Skeletal muscle tissue (tissue), 4 donors: ENCODE results near the gene PRKACA. TPM values are rescaled to one million over a fixed set of nuclear protein-coding genes. Genes with fewer than 3 reads are reported as not detected.
A peak's percentile ranks its signal among the peaks of the same experiment; 100 is the strongest.

Source experiments
- H3K27ac ChIP-seq: one replicate; pipeline ENCODE4 v1.7.0; 2013; ENCODE audit warnings: mild to moderate bottlenecking, low read depth, low read length, inconsistent platforms
- H3K27me3 ChIP-seq, 3 donors: one replicate each; pipeline ENCODE4 v1.7.0; 2013; ENCODE audit warnings: low read length in 3 of 3; ENCODE audit not compliant: control insufficient read depth in 3 of 3, insufficient read depth in 3 of 3
- H3K36me3 ChIP-seq, 3 donors: one replicate each; pipeline ENCODE4 v1.7.0; 2013; ENCODE audit warnings: low read length in 3 of 3; ENCODE audit not compliant: control insufficient read depth in 3 of 3, insufficient read depth in 3 of 3
- H3K4me1 ChIP-seq, 3 donors: one replicate each; pipeline ENCODE4 v1.7.0; 2013; ENCODE audit warnings: low read length in 3 of 3, mild to moderate bottlenecking in 3 of 3; ENCODE audit not compliant: control insufficient read depth in 3 of 3, insufficient read depth in 3 of 3
- H3K4me3 ChIP-seq, 3 donors: one replicate each; pipeline ENCODE4 v1.7.0; 2013; ENCODE audit warnings: low read length in 3 of 3
- H3K9ac ChIP-seq, 3 donors: one replicate each; pipeline ENCODE4 v1.7.0; 2013; ENCODE audit warnings: low read length in 3 of 3, mild to moderate bottlenecking in 3 of 3, moderate library complexity in 2 of 3, low read depth in 1 of 3
- H3K9me3 ChIP-seq, 3 donors: one replicate each; pipeline ENCODE4 v1.7.0; 2013; ENCODE audit warnings: low read length in 3 of 3; ENCODE audit not compliant: control insufficient read depth in 3 of 3
- total RNA-seq: library from RNA; depleted of rRNA; stranded (reverse); fragments of >200 nt; gene quantifications from one replicate; pipeline ENCODE4 v1.2.3, GENCODE V29; 2014
- donor health status: Osteomylitis.

The PRKACA gene
- total RNA-seq, 1 donor from 2014 or later, result 137 TPM

- Histone ChIP-seq H3K9ac (peak overlapping the region; percentile 76 to 94 (median 94)), H3K4me1 (peaks cover 53 to 60% (median 54%) of the 10 kb centered on the region in 3 donors), H3K9me3 (no peaks in the 10 kb centered on the region), H3K4me3 (peak overlapping the region; percentile 74 to 87 (median 87)), H3K27me3 (no peaks in the 10 kb centered on the region), H3K27ac (peak overlapping the region; percentile 94), H3K36me3 (no peaks in the 10 kb centered on the region)
These were observed 846 bp upstream of the PRKACA start for GRCh38 chr19:14118165-14119051.

GRCh38 chr19:14116918-14117578, 514 bp downstream of the PRKACA start:
- peaks cover 66 to 74% (median 68%) of the 10 kb centered on the region in 3 donors for H3K4me1 ChIP-seq
- H3K4me3 ChIP-seq, result peak overlapping the region; percentile 79 to 89 (median 86)
- no peaks in the 10 kb centered on the region for H3K9me3 ChIP-seq
- no peaks in the 10 kb centered on the region for H3K27me3 ChIP-seq
- H3K27ac ChIP-seq, result peak overlapping the region; percentile 95
- no peaks in the 10 kb centered on the region for H3K36me3 ChIP-seq
- H3K9ac ChIP-seq, result peak overlapping the region; percentile 80 to 95 (median 90)

- peak overlapping the region; percentile 95 for H3K27ac ChIP-seq
- peaks cover 72 to 79% (median 73%) of the 10 kb centered on the region in 3 donors for H3K4me1 ChIP-seq
- H3K27me3 ChIP-seq, result no peaks in the 10 kb centered on the region
- no peaks in the 10 kb centered on the region for H3K9me3 ChIP-seq
- H3K4me3 ChIP-seq, result peak overlapping the region; percentile 79 to 89 (median 86)
- peaks cover 0 to 2% (median 0%) of the 10 kb centered on the region in 3 donors for H3K36me3 ChIP-seq
- H3K9ac ChIP-seq, result peak overlapping the region; percentile 80 to 95 (median 90)
These were observed 1.0 kb downstream of the PRKACA start for GRCh38 chr19:14116525-14116917.

GRCh38 chr19:14115756-14116155, 1.8 kb downstream of the PRKACA start:
- Histone ChIP-seq H3K36me3 (peaks cover 0 to 2% (median 0%) of the 10 kb centered on the region in 3 donors), H3K27ac (peak overlapping the region; percentile 95), H3K9me3 (no peaks in the 10 kb centered on the region), H3K4me3 (peak overlapping the region; percentile 79 to 89 (median 86)), H3K27me3 (no peaks in the 10 kb centered on the region), H3K4me1 (peaks cover 75 to 82% (median 78%) of the 10 kb centered on the region in 3 donors), H3K9ac (peak overlapping the region; percentile 80 to 95 (median 90))

GRCh38 chr19:14114854-14115253, 2.7 kb downstream of the PRKACA start:
- Histone ChIP-seq H3K9me3 (no peaks in the 10 kb centered on the region), H3K4me1 (peaks cover 73 to 81% (median 74%) of the 10 kb centered on the region in 3 donors), H3K9ac (peak overlapping the region; percentile 40 to 84 (median 76)), H3K36me3 (peaks cover 0 to 2% (median 0%) of the 10 kb centered on the region in 3 donors), H3K27ac (peak overlapping the region; percentile 83), H3K4me3 (peak overlapping the region in 1 of 3 donors; percentile 7), H3K27me3 (no peaks in the 10 kb centered on the region)

GRCh38 chr19:14114439-14114838, 3.1 kb downstream of the PRKACA start:
- Histone ChIP-seq H3K4me3 (peak overlapping the region in 2 of 3 donors; percentile 31 to 63), H3K36me3 (peaks cover 0 to 2% (median 0%) of the 10 kb centered on the region in 3 donors)

GRCh38 chr19:14113762-14114414, 3.7 kb downstream of the PRKACA start:
- Histone ChIP-seq H3K27ac (peak overlapping the region; percentile 83), H3K27me3 (no peaks in the 10 kb centered on the region), H3K36me3 (peaks cover 0 to 2% (median 0%) of the 10 kb centered on the region in 3 donors), H3K9me3 (no peaks in the 10 kb centered on the region), H3K9ac (peak overlapping the region; percentile 76 to 84 (median 77)), H3K4me3 (peak overlapping the region; percentile 59 to 73 (median 63)), H3K4me1 (peaks cover 65 to 76% (median 67%) of the 10 kb centered on the region in 3 donors)

More at GRCh38 chr19:14114439-14114838, 3.1 kb downstream of the PRKACA start:
- Histone ChIP-seq H3K27me3 (no peaks in the 10 kb centered on the region), H3K4me1 (peaks cover 69 to 77% (median 70%) of the 10 kb centered on the region in 3 donors), H3K9ac (peak overlapping the region; percentile 40 to 84 (median 76)), H3K27ac (peak overlapping the region; percentile 83), H3K9me3 (no peaks in the 10 kb centered on the region)

GRCh38 chr19:14112809-14113385, 4.7 kb downstream of the PRKACA start:
- Histone ChIP-seq H3K4me3 (peak overlapping the region; percentile 59 to 73 (median 63)), H3K36me3 (peaks cover 0 to 2% (median 0%) of the 10 kb centered on the region in 3 donors), H3K4me1 (peaks cover 63 to 74% (median 64%) of the 10 kb centered on the region in 3 donors), H3K9me3 (no peaks in the 10 kb centered on the region), H3K27ac (peak overlapping the region; percentile 83), H3K27me3 (no peaks in the 10 kb centered on the region), H3K9ac (peak overlapping the region; percentile 76 to 84 (median 77))
